GM18526 (cell line): Measurements from ENCODE around the gene AGXT.

Experiments
- POLR2A ChIP-seq: IDR thresholded peaks from 3 replicates; pipeline ENCODE4 v1.6.1; 2011; ENCODE audit not compliant: insufficient read length; ENCODE audit errors: extremely low read depth

AGXT gene

GRCh38 chr2:240855670-240856069 lies 13.0 kb upstream of the AGXT start:
- no peak for TF ChIP-seq POLR2A

DNA sequence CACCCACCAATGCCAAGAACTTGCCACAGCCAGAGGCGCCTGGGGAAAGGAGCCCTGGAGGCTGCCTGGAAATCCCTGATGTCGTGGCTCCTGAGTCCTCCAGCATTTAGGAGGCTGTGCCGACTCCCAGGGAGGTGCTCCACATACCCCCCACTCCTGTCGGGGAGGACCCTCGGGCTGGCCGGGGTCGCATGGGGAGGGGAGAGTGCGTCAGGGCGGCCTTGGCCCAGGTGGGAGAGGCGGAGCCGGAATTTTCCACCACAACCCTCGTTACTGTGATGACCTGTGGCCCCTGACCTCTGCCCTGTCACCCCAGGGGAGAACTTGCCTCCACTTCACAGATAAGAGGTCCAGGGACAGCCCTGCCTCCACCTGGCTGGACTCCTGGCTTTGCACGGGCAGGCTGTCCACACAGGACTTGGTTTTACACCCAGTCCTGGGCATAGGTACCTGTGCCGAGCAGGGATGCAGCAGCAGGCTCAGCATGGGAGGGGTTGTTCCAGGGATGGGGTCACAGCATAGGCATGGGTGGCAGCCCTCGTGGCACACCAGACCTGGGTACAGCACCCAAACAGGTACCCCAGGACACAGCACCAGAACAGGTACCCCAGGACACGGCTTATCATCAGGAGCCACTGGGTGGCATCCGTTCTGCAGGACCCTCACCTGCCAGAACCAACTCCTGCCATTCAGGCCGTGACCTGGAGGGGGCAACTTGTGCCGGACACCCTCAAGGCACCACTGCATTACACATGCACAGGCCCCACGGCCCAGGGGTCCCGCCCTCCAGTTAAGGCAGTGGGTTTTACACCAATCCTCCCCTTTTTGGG lies 12.3 kb upstream of the AGXT start:
- TF ChIP-seq POLR2A: no peak

GRCh38 chr2:240857039-240858008 lies 11.3 kb upstream of the AGXT start:
- no peak for TF ChIP-seq POLR2A

DNA sequence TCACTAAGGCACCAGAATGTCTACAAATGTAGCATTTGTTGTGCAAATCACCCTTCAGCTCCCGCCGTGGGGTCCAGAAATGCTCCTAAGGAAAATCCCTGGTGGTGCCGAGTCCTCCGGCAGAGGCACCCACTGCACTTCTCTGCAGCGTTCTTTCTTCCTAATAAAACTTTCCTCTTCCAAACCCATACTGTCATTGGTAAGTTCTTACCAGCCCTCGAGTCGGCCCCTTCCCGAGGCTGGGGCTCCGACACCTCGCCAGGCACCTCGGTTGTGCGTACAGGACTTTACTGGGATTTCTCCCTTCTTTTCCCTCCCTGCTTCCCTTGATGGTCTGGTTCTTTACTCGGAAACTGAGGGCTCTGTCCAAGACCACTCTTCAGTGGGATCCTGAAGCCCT lies 10.3 kb upstream of the AGXT start:
- TF ChIP-seq POLR2A: no peak

DNA sequence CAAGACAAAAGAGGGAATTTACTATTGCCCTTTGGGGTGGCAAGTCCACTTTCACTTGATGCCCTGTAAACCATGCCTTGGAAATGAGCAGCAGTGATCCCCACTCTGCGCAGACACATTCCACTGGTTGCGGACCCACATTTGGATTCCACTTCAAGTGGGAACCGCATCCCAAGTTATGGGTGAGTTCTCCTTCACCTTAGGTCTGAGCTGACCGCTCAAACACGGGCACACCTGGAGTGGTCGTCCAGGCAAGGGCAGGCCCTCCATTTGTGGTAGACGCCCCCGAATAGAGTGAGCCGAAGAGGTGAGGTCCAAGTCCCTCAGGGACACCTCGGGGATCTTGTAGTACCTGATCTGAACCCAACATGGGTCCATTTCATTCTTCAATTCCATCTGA lies 9.8 kb upstream of the AGXT start:
- no peak for TF ChIP-seq POLR2A

DNA sequence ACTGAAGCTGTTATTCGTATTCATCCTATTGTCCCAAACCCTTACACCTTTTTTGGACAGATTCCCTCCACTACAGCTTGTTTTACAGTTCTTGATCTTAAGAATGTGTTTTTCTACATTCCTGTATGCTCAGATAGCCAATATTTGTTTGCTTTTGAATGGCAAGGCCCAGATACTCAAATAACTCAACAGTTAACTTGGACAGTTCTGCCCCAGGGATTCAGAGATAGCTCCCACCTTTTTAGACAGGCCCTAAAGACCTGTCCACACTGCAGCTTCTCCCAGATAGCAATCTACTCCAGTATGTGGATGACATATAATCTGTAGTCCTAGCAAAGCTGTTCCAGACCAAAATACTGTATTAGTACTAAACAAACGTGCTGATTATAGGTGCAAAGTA lies 7.1 kb upstream of the AGXT start:
- no peak for TF ChIP-seq POLR2A

GRCh38 chr2:240864475-240864874 lies 4.1 kb upstream of the AGXT start:
- TF ChIP-seq POLR2A: no peak

DNA sequence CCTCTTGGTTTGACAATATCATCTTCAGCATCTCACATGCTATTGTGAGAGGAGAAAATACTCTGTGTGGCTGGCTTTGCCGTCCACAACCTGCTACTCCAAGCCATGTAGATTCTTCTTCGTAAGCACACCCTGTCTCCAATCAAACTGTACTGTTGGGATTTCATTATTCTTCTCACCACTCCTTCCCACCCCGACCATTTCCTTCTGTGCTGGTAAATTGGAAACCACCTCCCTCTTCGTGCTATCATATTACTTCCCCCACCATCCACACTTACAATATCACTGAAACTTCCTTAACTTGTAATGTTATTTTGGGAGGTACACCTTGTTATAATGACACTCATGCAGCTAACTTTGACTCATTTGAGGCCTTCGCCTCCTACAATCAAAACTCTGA lies 3.2 kb upstream of the AGXT start:
- TF ChIP-seq POLR2A: no peak

DNA sequence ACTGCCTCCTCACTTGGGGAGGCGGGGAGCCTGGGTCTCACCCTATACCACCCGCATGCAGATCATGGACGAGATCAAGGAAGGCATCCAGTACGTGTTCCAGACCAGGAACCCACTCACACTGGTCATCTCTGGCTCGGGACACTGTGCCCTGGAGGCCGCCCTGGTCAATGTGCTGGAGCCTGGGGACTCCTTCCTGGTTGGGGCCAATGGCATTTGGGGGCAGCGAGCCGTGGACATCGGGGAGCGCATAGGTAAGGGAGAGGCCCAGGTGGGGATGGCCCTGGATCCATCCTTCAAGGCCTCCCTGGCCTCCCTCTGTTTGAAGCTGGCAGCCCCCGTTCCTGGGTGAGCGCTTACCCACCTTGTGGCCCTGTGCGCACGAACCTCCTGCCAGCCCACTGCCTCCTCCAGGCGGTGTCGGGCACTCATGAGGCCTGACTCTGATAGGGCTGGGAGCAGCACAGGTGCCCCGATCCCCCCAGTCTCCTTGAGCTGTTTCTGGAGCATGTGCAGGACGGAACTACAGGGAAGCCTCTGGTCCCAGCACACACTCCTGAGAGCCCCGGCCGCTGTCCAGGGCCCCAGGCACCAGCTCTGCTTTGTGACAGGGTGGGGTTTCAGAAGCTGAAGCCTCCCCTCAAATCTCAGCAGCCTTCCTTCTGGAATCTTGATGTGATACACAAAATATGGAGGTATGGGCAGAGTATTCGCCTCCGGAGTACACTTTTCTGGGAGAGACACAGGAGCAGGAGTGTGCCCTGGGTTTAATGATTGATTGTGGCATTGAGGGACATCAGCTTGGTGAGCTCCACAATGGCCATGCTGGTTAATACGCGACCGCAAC lies 708 bp downstream of the AGXT start:
- TF ChIP-seq POLR2A: no peak

GRCh38 chr2:240869956-240870875 lies 1.6 kb downstream of the AGXT start:
- no peak for TF ChIP-seq POLR2A

- no peak for TF ChIP-seq POLR2A
Observed at GRCh38 chr2:240871071-240871958, 2.7 kb downstream of the AGXT start.

DNA sequence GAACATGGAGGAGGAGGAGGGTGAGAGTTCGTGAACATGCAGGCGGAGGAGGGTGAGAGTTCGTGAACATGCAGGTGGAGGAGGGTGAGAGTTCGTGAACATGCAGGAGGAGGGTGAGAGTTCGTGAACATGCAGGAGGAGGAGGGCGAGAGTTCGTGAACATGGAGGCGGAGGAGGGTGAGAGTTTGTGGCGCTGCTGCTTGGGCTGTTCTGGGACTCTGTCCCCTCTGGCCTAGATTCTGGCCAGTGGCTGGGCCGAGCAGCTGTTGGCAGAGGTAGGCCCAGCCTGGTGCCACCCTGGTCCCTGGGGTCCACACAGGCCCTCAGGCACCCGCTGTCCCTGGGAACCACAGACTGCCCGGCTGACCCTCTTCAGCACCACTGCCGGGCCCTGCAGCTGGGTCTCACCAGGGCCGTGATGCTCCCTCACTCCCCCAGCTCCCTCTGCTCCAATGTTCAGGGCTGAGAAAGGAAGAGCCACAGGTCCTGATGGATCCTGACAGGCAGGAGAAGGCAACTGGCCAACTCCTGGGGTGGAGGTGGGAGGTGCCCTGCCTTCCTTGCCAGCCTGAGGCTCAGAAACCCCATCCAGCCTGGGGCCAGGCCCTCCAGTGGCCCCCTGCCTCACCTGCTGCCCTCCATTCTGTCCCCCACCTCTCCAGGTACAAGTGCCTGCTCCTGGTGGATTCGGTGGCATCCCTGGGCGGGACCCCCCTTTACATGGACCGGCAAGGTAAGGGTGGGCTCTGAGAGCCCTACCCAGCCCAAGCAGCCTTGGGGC lies 3.9 kb downstream of the AGXT start:
- no peak for TF ChIP-seq POLR2A

- no peak for TF ChIP-seq POLR2A
Observed at GRCh38 chr2:240873098-240873788, 4.6 kb downstream of the AGXT start.
